WTC11 (cell line): ENCODE results near the gene AKAP13. TPM values are rescaled to one million over a fixed set of nuclear protein-coding genes. Genes with fewer than 3 reads are reported as not detected.

Source experiments
- ATAC-seq: fragments of 200-7000 bp; cut with Tn5 transposase; 2 replicates; pipeline ENCODE4 v1.10.0; 2021; ENCODE audit warnings: mild to moderate bottlenecking, moderate library complexity
- CTCF ChIA-PET: fragments of 300-600 bp; sonication (Branson Sonifier 250); formaldehyde crosslinking; loops from one replicate; lab custom pipeline; 2021; ENCODE audit warnings: antibody characterized with exemption; lab: Charles Lee
- POLR2A ChIA-PET: fragments of 350-600 bp; sonication (Branson Sonifier 250); formaldehyde crosslinking; loops from one replicate; lab custom pipeline; 2021; ENCODE audit warnings: antibody characterized with exemption; lab: Charles Lee
- DNase-seq: peaks from one replicate; pipeline ENCODE4 v3.0.0; 2021; ENCODE audit warnings: low spot score
- H3K27ac Mint-ChIP-seq: 2 replicates; pipeline ENCODE4 v1.8.0; 2021; ENCODE audit warnings: mixed read lengths
- H3K27me3 Mint-ChIP-seq: 2 replicates; pipeline ENCODE4 v1.8.0; 2021; ENCODE audit warnings: low read depth, mild to moderate bottlenecking, moderate library complexity, mixed read lengths
- H3K36me3 Mint-ChIP-seq: 2 replicates; pipeline ENCODE4 v1.8.0; 2021; ENCODE audit warnings: mixed read lengths
- H3K4me1 Mint-ChIP-seq: 2 replicates; pipeline ENCODE4 v1.8.0; 2022; ENCODE audit warnings: mixed read lengths
- H3K4me3 Mint-ChIP-seq: 2 replicates; pipeline ENCODE4 v1.8.0; 2021; ENCODE audit warnings: mild to moderate bottlenecking, moderate library complexity, mixed read lengths
- H3K9me3 Mint-ChIP-seq: 2 replicates; pipeline ENCODE4 v1.8.0; 2021; ENCODE audit warnings: mixed read lengths
- ARID4B ChIP-seq: sonication (generic); formaldehyde crosslinking; IDR thresholded peaks from 2 replicates; pipeline ENCODE4 v1.8.0; 2023; ENCODE audit warnings: missing genetic modification reagents, mild to moderate bottlenecking, borderline replicate concordance
- ETV6 ChIP-seq: sonication (generic); formaldehyde crosslinking; IDR thresholded peaks from 2 replicates; pipeline ENCODE4 v1.8.1; 2022; ENCODE audit warnings: mild to moderate bottlenecking, missing genetic modification reagents
- FOXP1 ChIP-seq: sonication (generic); formaldehyde crosslinking; IDR thresholded peaks from 2 replicates; pipeline ENCODE4 v1.8.0; 2022; ENCODE audit warnings: missing genetic modification reagents, mild to moderate bottlenecking, moderate library complexity, borderline replicate concordance
- GTF2I ChIP-seq: fragments of 250-450 bp; sonication (Bioruptor Pico); conservative IDR thresholded peaks from 2 replicates; pipeline ENCODE4 v1.4.0; 2021; ENCODE audit warnings: mild to moderate bottlenecking
- KAT7 ChIP-seq: sonication (generic); formaldehyde crosslinking; IDR thresholded peaks from 2 replicates; pipeline ENCODE4 v1.8.1; 2023; ENCODE audit warnings: missing genetic modification reagents, mild to moderate bottlenecking, borderline replicate concordance
- MLX ChIP-seq: sonication (generic); formaldehyde crosslinking; IDR thresholded peaks from 2 replicates; pipeline ENCODE4 v1.8.1; 2023; ENCODE audit warnings: mild to moderate bottlenecking, missing genetic modification reagents, moderate library complexity
- MYBL2 ChIP-seq: sonication (generic); formaldehyde crosslinking; IDR thresholded peaks from 2 replicates; pipeline ENCODE4 v1.8.1; 2023; ENCODE audit warnings: mild to moderate bottlenecking, moderate library complexity, missing genetic modification reagents
- NR1H2 ChIP-seq: sonication (generic); formaldehyde crosslinking; IDR thresholded peaks from 2 replicates; pipeline ENCODE4 v1.9.0; 2021; ENCODE audit warnings: mild to moderate bottlenecking, moderate library complexity, missing genetic modification reagents
- NR3C1 ChIP-seq: sonication (generic); formaldehyde crosslinking; conservative IDR thresholded peaks from 2 replicates; pipeline ENCODE4 v1.8.1; 2023; ENCODE audit warnings: low read depth, mild to moderate bottlenecking, missing genetic modification reagents
- SP1 ChIP-seq: sonication (generic); formaldehyde crosslinking; conservative IDR thresholded peaks from 2 replicates; pipeline ENCODE4 v1.8.1; 2022; ENCODE audit warnings: missing genetic modification reagents
- ZNF138 ChIP-seq: sonication (generic); formaldehyde crosslinking; conservative IDR thresholded peaks from 2 replicates; pipeline ENCODE4 v1.8.1; 2022; ENCODE audit warnings: mild to moderate bottlenecking, moderate library complexity, missing genetic modification reagents
- total RNA-seq: library from RNA; stranded (reverse); gene quantifications from 3 replicates; pipeline ENCODE4 v1.2.3, GENCODE V29; 2021
- TF ChIP-seq, protein P1 (sequence below): sonication (generic); formaldehyde crosslinking; IDR thresholded peaks from 2 replicates; pipeline ENCODE4 v1.8.1; 2022; ENCODE audit warnings: low read depth, mild to moderate bottlenecking, moderate library complexity, missing genetic modification reagents, borderline replicate concordance
- TF ChIP-seq, protein P2 (sequence below): fragments of 250-450 bp; sonication (Bioruptor Pico); IDR thresholded peaks from 2 replicates; pipeline ENCODE4 v1.9.0; 2021; ENCODE audit warnings: moderate library complexity, mild to moderate bottlenecking, inconsistent platforms, borderline replicate concordance
- TF ChIP-seq, protein P3 (sequence below): sonication (generic); formaldehyde crosslinking; IDR thresholded peaks from 2 replicates; pipeline ENCODE4 v1.8.1; 2023; ENCODE audit warnings: mild to moderate bottlenecking, moderate library complexity, missing genetic modification reagents
- TF ChIP-seq, protein P4 (sequence below): fragments of 250-450 bp; sonication (Bioruptor Pico); conservative IDR thresholded peaks from 2 replicates; pipeline ENCODE4 v1.9.0; 2021; ENCODE audit warnings: mild to moderate bottlenecking

Gene AKAP13
- total RNA-seq, 1 experiment from 2014 or later: 50.3 TPM

GRCh38 chr15:85389772-85390171 is 9.4 kb downstream of the AKAP13 start:
- TF ChIP-seq ARID4B (CRISPR knock-in tag): no peak
- no peak for TF ChIP-seq MLX (CRISPR knock-in tag)
- no peak for TF ChIP-seq NR1H2
- no peak for TF ChIP-seq SP1 (CRISPR knock-in tag)
- TF ChIP-seq ZNF138 (CRISPR knock-in tag): no peak
- TF ChIP-seq, protein P1, sequence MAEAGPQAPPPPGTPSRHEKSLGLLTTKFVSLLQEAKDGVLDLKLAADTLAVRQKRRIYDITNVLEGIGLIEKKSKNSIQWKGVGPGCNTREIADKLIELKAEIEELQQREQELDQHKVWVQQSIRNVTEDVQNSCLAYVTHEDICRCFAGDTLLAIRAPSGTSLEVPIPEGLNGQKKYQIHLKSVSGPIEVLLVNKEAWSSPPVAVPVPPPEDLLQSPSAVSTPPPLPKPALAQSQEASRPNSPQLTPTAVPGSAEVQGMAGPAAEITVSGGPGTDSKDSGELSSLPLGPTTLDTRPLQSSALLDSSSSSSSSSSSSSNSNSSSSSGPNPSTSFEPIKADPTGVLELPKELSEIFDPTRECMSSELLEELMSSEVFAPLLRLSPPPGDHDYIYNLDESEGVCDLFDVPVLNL (CRISPR knock-in tag): no peak
- TF ChIP-seq, protein P2, sequence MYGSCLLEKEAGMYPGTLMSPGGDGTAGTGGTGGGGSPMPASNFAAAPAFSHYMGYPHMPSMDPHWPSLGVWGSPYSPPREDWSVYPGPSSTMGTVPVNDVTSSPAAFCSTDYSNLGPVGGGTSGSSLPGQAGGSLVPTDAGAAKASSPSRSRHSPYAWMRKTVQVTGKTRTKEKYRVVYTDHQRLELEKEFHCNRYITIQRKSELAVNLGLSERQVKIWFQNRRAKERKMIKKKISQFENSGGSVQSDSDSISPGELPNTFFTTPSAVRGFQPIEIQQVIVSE (CRISPR knock-in tag): no peak
- TF ChIP-seq ETV6: no peak
- TF ChIP-seq GTF2I: no peak
- no peak for TF ChIP-seq FOXP1 (CRISPR knock-in tag)
- TF ChIP-seq, protein P3, sequence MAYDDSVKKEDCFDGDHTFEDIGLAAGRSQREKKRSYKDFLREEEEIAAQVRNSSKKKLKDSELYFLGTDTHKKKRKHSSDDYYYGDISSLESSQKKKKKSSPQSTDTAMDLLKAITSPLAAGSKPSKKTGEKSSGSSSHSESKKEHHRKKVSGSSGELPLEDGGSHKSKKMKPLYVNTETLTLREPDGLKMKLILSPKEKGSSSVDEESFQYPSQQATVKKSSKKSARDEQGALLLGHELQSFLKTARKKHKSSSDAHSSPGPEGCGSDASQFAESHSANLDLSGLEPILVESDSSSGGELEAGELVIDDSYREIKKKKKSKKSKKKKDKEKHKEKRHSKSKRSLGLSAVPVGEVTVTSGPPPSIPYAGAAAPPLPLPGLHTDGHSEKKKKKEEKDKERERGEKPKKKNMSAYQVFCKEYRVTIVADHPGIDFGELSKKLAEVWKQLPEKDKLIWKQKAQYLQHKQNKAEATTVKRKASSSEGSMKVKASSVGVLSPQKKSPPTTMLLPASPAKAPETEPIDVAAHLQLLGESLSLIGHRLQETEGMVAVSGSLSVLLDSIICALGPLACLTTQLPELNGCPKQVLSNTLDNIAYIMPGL (CRISPR knock-in tag): no peak
- no peak for TF ChIP-seq NR3C1
- no peak for TF ChIP-seq KAT7 (CRISPR knock-in tag)
- TF ChIP-seq, protein P4, sequence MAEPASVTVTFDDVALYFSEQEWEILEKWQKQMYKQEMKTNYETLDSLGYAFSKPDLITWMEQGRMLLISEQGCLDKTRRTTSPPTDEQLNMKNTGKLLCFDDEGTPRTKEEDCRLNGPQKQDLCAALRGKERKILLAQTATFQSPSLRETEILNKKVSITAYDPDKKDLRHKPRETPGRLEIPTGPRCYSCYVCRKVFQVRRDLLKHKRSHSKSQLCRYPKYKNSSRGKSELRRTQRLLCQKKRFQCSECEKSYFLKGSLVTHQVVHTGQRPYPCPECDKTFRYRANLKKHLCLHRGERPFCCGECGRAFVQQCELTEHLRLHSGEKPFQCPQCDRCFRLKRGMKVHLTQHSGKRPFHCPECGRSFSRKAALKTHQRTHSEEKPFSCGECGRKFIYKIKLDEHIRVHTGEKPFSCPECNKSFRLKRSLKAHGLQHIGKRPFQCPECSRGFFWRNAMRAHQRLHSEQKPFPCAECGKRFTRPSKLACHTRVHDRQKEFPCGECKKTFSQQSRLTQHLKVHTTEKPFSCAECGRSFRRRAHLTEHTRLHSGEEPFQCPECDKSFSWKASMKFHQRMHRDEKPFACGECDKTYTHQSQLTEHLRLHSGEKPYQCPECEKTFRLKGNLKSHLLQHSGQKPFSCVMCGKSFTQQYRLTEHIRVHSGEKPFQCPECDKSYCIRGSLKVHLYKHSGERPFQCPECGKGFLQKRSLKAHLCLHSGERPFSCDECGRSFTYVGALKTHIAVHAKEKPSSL (CRISPR knock-in tag): no peak
- no peak for TF ChIP-seq MYBL2 (CRISPR knock-in tag)
- Mint-ChIP-seq H3K36me3 (no peaks in the 10 kb centered on the region), H3K4me1 (peaks cover 23% of the 10 kb centered on the region), H3K27ac (no peak overlapping the region), H3K27me3 (no peaks in the 10 kb centered on the region), H3K9me3 (no peaks in the 10 kb centered on the region), H3K4me3 (no peak overlapping the region)
- ATAC-seq: no peak
- CTCF ChIA-PET: no interaction called here
- POLR2A ChIA-PET: interaction anchor here (0.5 kb wide), 1 partner anchor 314 kb away, joined by 5 read pairs; no protein-coding TSS in a partner anchor
- no peak for DNase-seq
